ENCODE measurements around the gene PLB1. TPM values are rescaled to one million over a fixed set of nuclear protein-coding genes. Genes with fewer than 3 reads are reported as not detected.

Gene PLB1
- total RNA-seq = under 1 TPM; 0.38 to 0.75 TPM
- polyA plus RNA-seq = under 1 TPM; 0.88 to 0.91 TPM

GRCh38 chr2:28495551-28496250, at the start of gene PLB1:
Gene PLB1, plus strand, starts transcription at chr2:28496060. Its CDS starts 55 bp downstream, at chr2:28496115.
- no peaks in the 10 kb centered on the region for H3K4me1 Mint-ChIP-seq
- Histone ChIP-seq H3K4me3 (ENCODE audit: low read length in 2 of 2) (no peak within 1 kb of the TSS), H3K27me3 (ENCODE audit: insufficient read depth, low read length) (no peaks in the 10 kb centered on the region), H3K27ac (ENCODE audit: low read depth, low read length) (no peak within 1 kb of the TSS), H3K9me3 (ENCODE audit: control insufficient read depth in 1 of 2, low read length in 2 of 2) (no peaks in the 10 kb centered on the region), H3K36me3 (ENCODE audit: insufficient read depth, low read length) (no peaks in the 10 kb centered on the region), H3K4me1 (ENCODE audit: insufficient read depth, low read length) (no peaks in the 10 kb centered on the region)
- no peak for DNase-seq
- intact Hi-C loops (cut with micrococcal nuclease) = no loop called here
- H3K4me3 Mint-ChIP-seq = no peak within 1 kb of the TSS
- H3K27ac Mint-ChIP-seq = no peak within 1 kb of the TSS
- ChIA-PET CTCF (ENCODE audit: partially characterized antibody) (no interaction called here), POLR2A (ENCODE audit: partially characterized antibody) (no interaction called here)
- peaks cover 1% of the 10 kb centered on the region in 2 donors for H3K27me3 Mint-ChIP-seq
- no peaks in the 10 kb centered on the region for H3K36me3 Mint-ChIP-seq
- no peaks in the 10 kb centered on the region for H3K9me3 Mint-ChIP-seq

- H3K4me3 Mint-ChIP-seq = no peak overlapping the region
- Histone ChIP-seq H3K36me3 (ENCODE audit: insufficient read depth, low read length) (no peaks in the 10 kb centered on the region), H3K27me3 (ENCODE audit: insufficient read depth, low read length) (no peaks in the 10 kb centered on the region), H3K4me3 (ENCODE audit: low read length in 2 of 2) (no peak overlapping the region), H3K27ac (ENCODE audit: low read depth, low read length) (no peak overlapping the region), H3K9me3 (ENCODE audit: control insufficient read depth in 1 of 2, low read length in 2 of 2) (no peaks in the 10 kb centered on the region), H3K4me1 (ENCODE audit: insufficient read depth, low read length) (peaks cover 6% of the 10 kb centered on the region)
- H3K27ac Mint-ChIP-seq = peak overlapping the region in 1 of 7 donors; percentile 36
- peaks cover 0 to 17% (median 5%) of the 10 kb centered on the region in 4 donors for H3K4me1 Mint-ChIP-seq
- ChIA-PET CTCF (ENCODE audit: partially characterized antibody) (no interaction called here), POLR2A (ENCODE audit: partially characterized antibody) (no interaction called here)
- H3K27me3 Mint-ChIP-seq = peaks cover 0 to 2% of the 10 kb centered on the region in 2 donors
- intact Hi-C loops (cut with micrococcal nuclease) = no loop called here
- peaks cover 0 to 2% (median 0%) of the 10 kb centered on the region in 8 donors for H3K9me3 Mint-ChIP-seq
- H3K36me3 Mint-ChIP-seq = no peaks in the 10 kb centered on the region
- no peak for DNase-seq
Measured at GRCh38 chr2:28446531-28446930, 49.3 kb upstream of the PLB1 start.

DNA sequence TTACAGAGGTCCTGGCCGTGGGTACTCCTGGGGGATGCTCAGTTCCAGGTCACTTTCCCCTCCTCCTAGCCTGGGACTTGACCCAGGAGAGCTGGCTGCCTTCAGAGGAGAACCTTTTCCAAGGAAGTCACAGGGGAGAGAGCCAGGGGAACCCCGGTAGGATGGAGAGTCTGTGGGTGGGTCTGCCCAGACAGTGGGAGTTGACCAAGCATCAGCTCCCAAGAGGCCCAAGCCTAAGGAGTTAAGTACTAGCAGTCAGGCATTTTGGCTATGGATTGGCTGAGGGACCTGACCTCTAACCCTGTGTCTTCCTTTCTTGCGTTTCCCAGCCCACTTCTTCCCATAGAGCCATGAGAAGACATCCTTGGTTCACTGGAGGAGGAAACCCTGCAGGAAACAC, 48.8 kb upstream of the PLB1 start:
- Mint-ChIP-seq H3K36me3 (no peaks in the 10 kb centered on the region), H3K27ac (peak overlapping the region in 2 of 7 donors; percentile 15 to 36), H3K4me1 (peaks cover 0 to 17% (median 5%) of the 10 kb centered on the region in 4 donors), H3K9me3 (peaks cover 0 to 2% (median 0%) of the 10 kb centered on the region in 8 donors), H3K4me3 (no peak overlapping the region), H3K27me3 (peaks cover 0 to 2% of the 10 kb centered on the region in 2 donors)
- no peaks in the 10 kb centered on the region for H3K9me3 ChIP-seq (ENCODE audit: control insufficient read depth in 1 of 2, low read length in 2 of 2)
- intact Hi-C loops (cut with micrococcal nuclease) = no loop called here
- no peak overlapping the region for H3K4me3 ChIP-seq (ENCODE audit: low read length in 2 of 2)
- ChIA-PET CTCF (ENCODE audit: partially characterized antibody) (no interaction called here), POLR2A (ENCODE audit: partially characterized antibody) (interaction anchor here (0.6 kb wide), 1 partner anchor 105 kb away, joined by 3 read pairs; no protein-coding TSS in a partner anchor)
- no peaks in the 10 kb centered on the region for H3K27me3 ChIP-seq (ENCODE audit: insufficient read depth, low read length)
- DNase-seq = no peak
- H3K27ac ChIP-seq (ENCODE audit: low read depth, low read length) = no peak overlapping the region
- H3K4me1 ChIP-seq (ENCODE audit: insufficient read depth, low read length) = peaks cover 6% of the 10 kb centered on the region
- no peaks in the 10 kb centered on the region for H3K36me3 ChIP-seq (ENCODE audit: insufficient read depth, low read length)

DNA sequence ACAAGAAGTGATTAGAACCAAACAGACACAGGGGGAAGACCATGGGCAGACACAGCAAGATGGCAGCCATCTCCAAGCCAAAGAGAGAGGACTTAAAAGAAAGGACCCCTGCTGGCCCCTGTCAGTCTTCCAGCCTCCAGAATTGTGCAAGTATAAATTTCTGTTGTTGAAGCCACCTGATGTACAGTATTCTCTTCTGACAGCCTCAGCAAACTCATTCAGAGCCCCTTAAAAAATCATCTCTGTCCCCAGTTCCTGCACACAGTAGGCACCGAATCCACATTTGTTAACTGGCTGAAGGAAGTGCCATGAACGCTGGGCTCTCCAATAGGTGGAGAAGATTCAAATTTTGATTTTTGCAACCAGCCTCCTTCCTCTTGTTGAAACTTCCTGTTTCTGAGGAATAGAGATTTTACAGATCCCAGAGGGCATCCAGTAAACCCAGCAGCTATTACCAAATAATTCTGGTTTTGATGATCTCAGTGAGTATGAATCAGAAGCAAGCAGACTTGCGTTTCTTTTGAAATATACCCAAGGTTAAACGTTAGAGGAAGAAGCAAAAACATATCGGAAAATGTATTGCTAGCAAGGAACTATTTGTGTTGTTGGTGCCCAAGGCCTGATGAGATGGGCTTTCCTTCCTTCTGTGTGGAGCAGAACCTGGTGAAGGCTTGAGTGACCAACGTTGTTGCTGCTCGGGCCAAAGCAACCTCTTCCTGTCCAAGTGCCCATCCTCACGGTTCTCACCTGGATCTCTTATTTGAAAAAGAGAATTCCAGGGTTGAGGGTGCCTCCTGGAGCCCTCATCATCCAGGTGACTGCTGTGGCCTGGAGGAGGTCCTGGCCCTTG, 47.7 kb upstream of the PLB1 start:
- H3K27ac ChIP-seq (ENCODE audit: low read depth, low read length) = no peak overlapping the region
- DNase-seq = no peak
- POLR2A ChIA-PET (ENCODE audit: partially characterized antibody) = no interaction called here
- H3K4me3 ChIP-seq (ENCODE audit: low read length in 2 of 2) = no peak overlapping the region
- CTCF ChIA-PET (ENCODE audit: partially characterized antibody) = interaction anchor here (1.3 kb wide), 1 partner anchor 744 kb away, joined by 4 read pairs; no protein-coding TSS in a partner anchor
- H3K9me3 ChIP-seq (ENCODE audit: control insufficient read depth in 1 of 2, low read length in 2 of 2) = no peaks in the 10 kb centered on the region
- H3K4me1 Mint-ChIP-seq = peaks cover 0 to 23% (median 5%) of the 10 kb centered on the region in 4 donors
- no peaks in the 10 kb centered on the region for H3K36me3 ChIP-seq (ENCODE audit: insufficient read depth, low read length)
- H3K27me3 Mint-ChIP-seq = peaks cover 0 to 2% of the 10 kb centered on the region in 2 donors
- peaks cover 0 to 2% (median 0%) of the 10 kb centered on the region in 8 donors for H3K9me3 Mint-ChIP-seq
- H3K4me1 ChIP-seq (ENCODE audit: insufficient read depth, low read length) = peaks cover 6% of the 10 kb centered on the region
- H3K27ac Mint-ChIP-seq = peak overlapping the region in 2 of 7 donors; percentile 59 to 82
- no peak overlapping the region for H3K4me3 Mint-ChIP-seq
- H3K27me3 ChIP-seq (ENCODE audit: insufficient read depth, low read length) = no peaks in the 10 kb centered on the region
- H3K36me3 Mint-ChIP-seq = no peaks in the 10 kb centered on the region
- intact Hi-C loops (cut with micrococcal nuclease) = no loop called here

DNA sequence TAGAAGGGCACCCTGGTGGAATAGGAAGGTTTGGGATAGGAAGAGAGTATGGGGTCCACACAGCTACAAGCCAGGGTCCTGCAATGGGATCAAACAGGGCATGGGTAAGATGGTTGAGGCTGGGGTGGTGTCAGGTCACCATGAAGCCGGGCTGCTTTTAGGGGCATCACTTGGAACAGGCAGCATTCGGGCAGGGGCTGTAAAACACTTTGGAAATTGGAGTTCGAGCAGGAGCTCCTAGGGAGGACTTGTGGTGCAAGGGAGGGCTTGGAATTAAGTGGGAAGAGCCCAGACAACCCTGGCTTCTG, 47.1 kb upstream of the PLB1 start:
- POLR2A ChIA-PET (ENCODE audit: partially characterized antibody) = no interaction called here

DNA sequence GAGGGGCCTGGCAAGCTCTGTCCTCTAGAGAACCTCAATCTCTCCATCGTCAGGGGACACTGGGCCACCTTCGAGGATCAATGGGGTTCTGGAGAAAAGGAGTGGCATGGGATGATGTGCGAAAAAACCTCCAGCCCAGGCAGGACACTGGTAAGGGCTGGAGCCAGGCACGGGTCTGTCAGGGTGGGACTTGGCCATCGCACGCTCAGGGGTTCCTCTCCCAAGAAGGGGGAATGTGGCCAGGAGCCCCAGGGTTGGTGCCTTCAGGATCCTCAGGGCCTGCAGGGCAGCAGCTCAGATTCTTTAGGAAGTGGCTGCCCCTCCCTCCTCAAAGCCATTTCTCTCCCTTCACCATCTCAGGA, 46.8 kb upstream of the PLB1 start:
- Histone ChIP-seq H3K4me1 (ENCODE audit: insufficient read depth, low read length) (peaks cover 6% of the 10 kb centered on the region), H3K27ac (ENCODE audit: low read depth, low read length) (no peak overlapping the region), H3K36me3 (ENCODE audit: insufficient read depth, low read length) (no peaks in the 10 kb centered on the region), H3K9me3 (ENCODE audit: control insufficient read depth in 1 of 2, low read length in 2 of 2) (no peaks in the 10 kb centered on the region), H3K4me3 (ENCODE audit: low read length in 2 of 2) (no peak overlapping the region), H3K27me3 (ENCODE audit: insufficient read depth, low read length) (no peaks in the 10 kb centered on the region)
- intact Hi-C loops (cut with micrococcal nuclease) = no loop called here
- H3K9me3 Mint-ChIP-seq = no peaks in the 10 kb centered on the region
- peak overlapping the region in 1 of 7 donors; percentile 38 for H3K27ac Mint-ChIP-seq
- peaks cover 0 to 23% (median 5%) of the 10 kb centered on the region in 4 donors for H3K4me1 Mint-ChIP-seq
- CTCF ChIA-PET (ENCODE audit: partially characterized antibody) = interaction anchor here (0.7 to 1.3 kb wide), 3 partner anchors 22 to 745 kb away, joined by 3 to 4 read pairs (median 3); no protein-coding TSS in a partner anchor
- POLR2A ChIA-PET (ENCODE audit: partially characterized antibody) = no interaction called here
- H3K4me3 Mint-ChIP-seq = no peak overlapping the region
- no peaks in the 10 kb centered on the region for H3K36me3 Mint-ChIP-seq
- no peak for DNase-seq
- no peaks in the 10 kb centered on the region for H3K27me3 Mint-ChIP-seq

More for the DNA sequence above, 47.1 kb upstream of the PLB1 start:
- peaks cover 0 to 2% of the 10 kb centered on the region in 2 donors for H3K27me3 Mint-ChIP-seq
- H3K4me3 Mint-ChIP-seq = no peak overlapping the region
- Histone ChIP-seq H3K27me3 (ENCODE audit: insufficient read depth, low read length) (no peaks in the 10 kb centered on the region), H3K27ac (ENCODE audit: low read depth, low read length) (no peak overlapping the region), H3K36me3 (ENCODE audit: insufficient read depth, low read length) (no peaks in the 10 kb centered on the region), H3K4me1 (ENCODE audit: insufficient read depth, low read length) (peaks cover 6% of the 10 kb centered on the region), H3K9me3 (ENCODE audit: control insufficient read depth in 1 of 2, low read length in 2 of 2) (no peaks in the 10 kb centered on the region), H3K4me3 (ENCODE audit: low read length in 2 of 2) (no peak overlapping the region)
- H3K27ac Mint-ChIP-seq = no peak overlapping the region
- H3K36me3 Mint-ChIP-seq = no peaks in the 10 kb centered on the region
- H3K4me1 Mint-ChIP-seq = peaks cover 0 to 23% (median 5%) of the 10 kb centered on the region in 4 donors
- intact Hi-C loops (cut with micrococcal nuclease) = no loop called here
- no peaks in the 10 kb centered on the region for H3K9me3 Mint-ChIP-seq
- no peak for DNase-seq
- CTCF ChIA-PET (ENCODE audit: partially characterized antibody) = interaction anchor here (0.7 to 1.3 kb wide), 3 partner anchors 22 to 745 kb away, joined by 3 to 4 read pairs (median 3); no protein-coding TSS in a partner anchor

All from CD4-positive, alpha-beta memory T cell (primary cell).